ENCODE results near the gene UQCRC2.
"Not testable (repeated sequence)": the region's sequence is repeated elsewhere in the genome, so short reads cannot be mapped to it uniquely, and the experiment has no call there.

UQCRC2 gene

GRCh38 chr16:21982108-21982507 lies 28.9 kb downstream of the UQCRC2 start:
- DNase-seq (ENCODE audit: low spot score): no peak

- no peak for DNase-seq (ENCODE audit: low spot score)
These were observed 30.9 kb downstream of the UQCRC2 start for GRCh38 chr16:21984062-21984461.

GRCh38 chr16:21985524-21985923 lies 32.4 kb downstream of the UQCRC2 start:
- DNase-seq (ENCODE audit: low spot score): no peak

GRCh38 chr16:21986692-21987246 lies 33.6 kb downstream of the UQCRC2 start:
- no peak for DNase-seq (ENCODE audit: low spot score)

- DNase-seq (ENCODE audit: low spot score): no peak
These were observed 34.3 kb downstream of the UQCRC2 start for GRCh38 chr16:21987498-21987897.

GRCh38 chr16:21989133-21989532 lies 36.0 kb downstream of the UQCRC2 start:
- DNase-seq (ENCODE audit: low spot score): no peak

- no peak for DNase-seq (ENCODE audit: low spot score)
These were observed 36.6 kb downstream of the UQCRC2 start for GRCh38 chr16:21989751-21990150.

- no peak for DNase-seq (ENCODE audit: low spot score)
These were observed 37.3 kb downstream of the UQCRC2 start for GRCh38 chr16:21990381-21990944.

GRCh38 chr16:21991621-21992020 lies 38.5 kb downstream of the UQCRC2 start:
- DNase-seq (ENCODE audit: low spot score): no peak

GRCh38 chr16:21994856-21995465 lies 41.8 kb downstream of the UQCRC2 start:
- DNase-seq (ENCODE audit: low spot score): no peak

GRCh38 chr16:21996923-21997696 lies 43.9 kb downstream of the UQCRC2 start:
- DNase-seq (ENCODE audit: low spot score): no peak

- no peak for DNase-seq (ENCODE audit: low spot score)
These were observed 44.7 kb downstream of the UQCRC2 start for GRCh38 chr16:21997697-21998480.

GRCh38 chr16:22001591-22001990 lies 48.4 kb downstream of the UQCRC2 start:
- DNase-seq (ENCODE audit: low spot score): no peak

- DNase-seq (ENCODE audit: low spot score): not testable (repeated sequence)
These were observed 48.9 kb downstream of the UQCRC2 start for GRCh38 chr16:22002047-22002446.

- DNase-seq (ENCODE audit: low spot score): no peak
These were observed 50.0 kb downstream of the UQCRC2 start for GRCh38 chr16:22003195-22003594.

- no peak for DNase-seq (ENCODE audit: low spot score)
These were observed 51.2 kb downstream of the UQCRC2 start for GRCh38 chr16:22004341-22004740.

GRCh38 chr16:22005746-22006145 lies 52.6 kb downstream of the UQCRC2 start:
- no peak for DNase-seq (ENCODE audit: low spot score)

GRCh38 chr16:22006636-22007035 lies 53.5 kb downstream of the UQCRC2 start:
- DNase-seq (ENCODE audit: low spot score): no peak

- DNase-seq (ENCODE audit: low spot score): no peak
These were observed 54.0 kb downstream of the UQCRC2 start for GRCh38 chr16:22007159-22007508.

- peak; percentile 62 for DNase-seq (ENCODE audit: low spot score)
These were observed 54.5 kb downstream of the UQCRC2 start, which contains the start of gene MOSMO for GRCh38 chr16:22007509-22008214. Gene MOSMO (plus strand): TSS chr16:22008111. CDS start chr16:22008302, 191 bp downstream.

GRCh38 chr16:22008215-22009059 lies 55.3 kb downstream of the UQCRC2 start:
- no peak for DNase-seq (ENCODE audit: low spot score)
